ENCODE data around the gene REM2.
"Not testable (repeated sequence)": the region's sequence is repeated elsewhere in the genome, so short reads cannot be mapped to it uniquely, and the experiment has no call there.

REM2 gene

DNA sequence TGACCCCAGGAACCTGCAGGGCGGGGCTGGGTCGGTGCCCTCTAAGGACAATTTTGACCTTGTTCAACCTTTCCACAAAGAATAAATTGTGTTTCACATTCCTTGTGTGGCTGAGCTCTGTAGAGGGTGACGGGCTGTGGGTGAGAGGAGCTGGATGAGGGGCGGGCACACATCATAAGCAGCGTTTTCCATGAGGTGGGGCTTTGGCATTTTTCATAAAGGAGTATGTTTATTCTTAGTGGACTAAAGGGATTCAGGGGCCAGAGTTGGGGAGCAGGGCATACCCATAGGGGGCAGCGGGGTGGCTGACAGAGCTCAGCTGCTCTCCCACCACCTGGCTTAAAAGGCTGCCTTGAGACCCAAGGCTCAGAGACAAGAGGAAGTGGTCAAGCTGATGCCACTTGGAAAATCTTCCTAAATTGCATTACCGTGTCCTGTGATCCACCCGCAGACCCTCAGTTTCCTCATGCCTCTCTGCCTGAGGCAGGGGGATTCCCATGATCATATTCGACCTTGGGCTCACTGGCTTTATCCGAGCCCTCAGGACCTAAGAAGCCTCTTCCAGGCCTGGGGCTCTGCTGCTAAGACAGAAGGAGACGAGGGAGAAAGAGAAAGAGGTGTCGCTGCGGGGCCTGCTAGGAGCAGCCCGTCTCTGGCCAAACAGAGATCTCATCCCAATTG lies 35.2 kb upstream of the REM2 start:
- DNase-seq (ENCODE audit: extremely low spot score, insufficient read length, low read depth) = no peak
- no peak for FAIRE-seq

DNA sequence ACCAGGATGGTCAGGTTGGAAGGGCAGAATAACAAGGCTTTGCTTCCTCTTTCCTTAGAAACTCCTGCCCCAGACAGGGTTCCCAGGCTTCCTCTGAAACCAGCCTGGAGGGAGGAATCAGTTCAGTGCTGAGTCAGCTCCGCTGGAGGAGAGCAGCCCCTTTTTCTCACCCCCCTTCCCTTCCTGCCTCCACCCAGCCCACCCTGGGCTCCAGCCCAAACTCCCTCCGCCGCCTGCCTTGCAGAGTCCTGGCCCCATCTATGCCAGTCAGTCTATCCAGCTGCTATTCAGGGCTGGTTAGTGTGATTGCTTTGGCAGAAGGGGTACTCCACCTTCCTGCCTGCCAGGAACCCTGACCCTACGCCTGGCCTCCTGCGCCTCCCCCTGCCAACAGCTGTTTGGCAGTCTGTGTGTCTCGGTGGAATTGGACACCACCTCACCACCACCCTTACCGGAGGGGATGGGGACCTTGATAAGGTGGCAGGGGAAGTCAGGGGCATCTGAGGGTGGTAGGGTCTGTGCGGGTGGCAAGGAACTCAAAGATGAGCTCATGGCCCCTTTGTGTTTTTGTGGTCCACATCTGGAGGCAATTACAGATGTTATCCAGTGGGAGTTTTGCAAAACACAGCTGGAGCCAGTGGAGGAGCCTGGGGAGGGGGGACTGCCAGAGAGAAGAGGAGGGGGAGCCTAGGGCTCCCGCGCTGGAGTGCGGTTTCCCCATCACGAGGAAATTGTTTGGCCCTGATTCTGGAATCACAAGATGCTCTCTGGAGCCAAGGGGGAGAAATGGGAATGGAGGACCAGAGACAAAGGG lies 34.5 kb upstream of the REM2 start:
- DNase-seq (ENCODE audit: extremely low spot score, insufficient read length, low read depth) (no peak), FAIRE-seq (no peak)

DNA sequence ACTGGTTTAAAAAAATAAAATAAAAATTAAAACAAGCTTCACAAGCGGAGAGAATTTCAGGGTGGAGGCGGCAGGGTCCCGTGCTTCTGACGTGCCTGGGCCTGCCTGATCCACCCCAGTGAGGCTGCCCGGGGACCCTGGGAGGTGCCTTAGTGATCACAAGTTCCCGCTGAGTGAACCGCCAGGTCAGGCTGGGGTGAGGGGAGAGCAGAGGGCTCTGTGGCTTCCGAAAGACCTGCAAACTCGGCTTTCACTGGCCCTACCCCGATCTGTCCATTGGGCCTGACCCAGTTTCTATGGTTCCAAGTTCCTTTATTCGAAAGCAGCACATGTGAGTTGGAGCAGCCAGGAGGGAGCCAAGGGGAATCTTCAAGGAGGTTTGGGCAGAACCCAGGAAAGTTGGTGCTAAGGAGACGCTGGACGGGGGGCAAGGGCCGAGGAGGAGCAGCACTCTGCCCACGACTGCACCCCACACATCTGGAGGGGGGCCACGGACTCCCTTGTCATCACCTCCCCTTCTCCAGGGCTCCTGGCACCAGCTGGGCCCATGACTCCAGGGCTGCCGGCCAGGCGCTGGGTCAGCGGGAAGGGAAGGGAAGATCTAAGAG lies 33.7 kb upstream of the REM2 start:
- no peak for FAIRE-seq

DNA sequence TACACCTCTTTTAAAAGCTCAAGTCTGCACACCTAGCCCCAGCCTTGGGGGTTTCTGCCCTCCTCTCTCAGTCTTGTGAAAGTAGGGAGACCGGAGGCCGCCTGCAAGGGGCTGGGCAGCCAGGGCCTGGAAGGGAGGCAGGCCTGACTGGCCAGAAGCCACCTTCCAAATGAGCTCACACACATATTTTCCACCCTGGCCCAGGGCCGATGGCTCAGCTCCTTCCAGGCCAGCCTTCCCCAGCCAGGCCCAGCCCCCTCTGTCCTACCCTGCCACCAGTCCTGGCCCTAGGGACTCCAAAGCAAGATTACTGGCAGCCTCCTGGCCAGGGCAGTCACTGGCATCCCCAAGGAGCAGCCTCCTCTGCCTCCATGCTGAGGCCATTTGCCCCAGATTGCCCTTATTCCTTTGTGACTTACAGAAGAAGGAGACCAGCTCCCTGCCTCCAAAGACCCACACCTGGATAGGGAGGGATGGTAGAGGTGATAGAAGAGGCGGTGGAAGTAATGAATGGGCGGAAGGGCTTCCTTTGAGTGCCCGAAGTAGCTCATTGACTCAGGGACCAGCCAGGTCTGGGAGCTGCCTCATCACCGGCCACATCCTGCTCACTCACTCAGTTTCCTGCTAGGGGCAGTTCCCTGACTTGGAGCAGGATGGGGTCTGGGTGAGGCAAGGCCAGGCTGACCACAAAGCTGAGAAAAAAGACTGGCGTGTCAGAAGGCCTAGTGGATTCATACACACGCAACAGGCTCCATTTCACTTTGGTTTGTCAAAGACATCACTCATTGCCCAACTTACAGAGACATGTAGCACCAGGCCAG lies 31.9 kb upstream of the REM2 start:
- DNase-seq (ENCODE audit: extremely low spot score, insufficient read length, low read depth) = no peak
- no peak for FAIRE-seq

More for the DNA sequence above, 33.7 kb upstream of the REM2 start:
- no peak for DNase-seq (ENCODE audit: extremely low spot score, insufficient read length, low read depth)

DNA sequence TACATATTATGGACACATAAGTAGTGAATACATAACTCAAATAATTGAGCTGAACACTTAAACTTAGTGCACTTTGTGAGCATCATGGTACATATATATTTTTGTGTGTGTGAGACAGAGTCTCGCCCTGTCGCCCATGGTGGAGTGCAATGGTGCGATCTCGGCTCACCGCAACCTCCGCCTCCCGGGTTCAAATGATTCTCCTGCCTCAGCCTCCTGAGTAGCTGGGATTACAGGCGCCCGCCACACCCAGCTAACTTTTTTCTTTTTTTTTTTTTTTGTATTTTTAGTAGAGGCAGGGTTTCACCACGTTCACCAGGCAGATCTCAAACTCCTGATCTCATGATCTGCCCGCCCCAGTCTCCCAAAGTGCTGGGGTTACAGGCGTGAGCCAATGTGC lies 30.8 kb upstream of the REM2 start:
- not testable (repeated sequence) for DNase-seq (ENCODE audit: extremely low spot score, insufficient read length, low read depth); FAIRE-seq

DNA sequence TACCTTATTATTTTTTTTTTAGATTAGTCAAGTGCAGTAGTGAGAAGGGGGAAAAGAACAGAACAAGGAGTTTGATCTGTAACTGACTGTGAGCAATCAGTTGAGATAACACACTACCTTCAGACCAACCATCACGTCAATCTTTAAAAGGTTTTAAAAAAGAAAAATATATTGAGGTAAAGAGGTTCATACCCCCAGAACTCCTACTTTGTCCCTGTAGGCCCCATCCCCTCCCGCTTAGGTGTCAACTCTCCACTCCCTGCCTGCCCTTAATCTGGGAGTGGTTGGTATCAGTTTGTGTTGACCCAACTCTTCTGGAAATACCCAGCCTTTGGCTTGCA lies 30.5 kb upstream of the REM2 start:
- no peak for DNase-seq (ENCODE audit: extremely low spot score, insufficient read length, low read depth)
- FAIRE-seq = no peak

DNA sequence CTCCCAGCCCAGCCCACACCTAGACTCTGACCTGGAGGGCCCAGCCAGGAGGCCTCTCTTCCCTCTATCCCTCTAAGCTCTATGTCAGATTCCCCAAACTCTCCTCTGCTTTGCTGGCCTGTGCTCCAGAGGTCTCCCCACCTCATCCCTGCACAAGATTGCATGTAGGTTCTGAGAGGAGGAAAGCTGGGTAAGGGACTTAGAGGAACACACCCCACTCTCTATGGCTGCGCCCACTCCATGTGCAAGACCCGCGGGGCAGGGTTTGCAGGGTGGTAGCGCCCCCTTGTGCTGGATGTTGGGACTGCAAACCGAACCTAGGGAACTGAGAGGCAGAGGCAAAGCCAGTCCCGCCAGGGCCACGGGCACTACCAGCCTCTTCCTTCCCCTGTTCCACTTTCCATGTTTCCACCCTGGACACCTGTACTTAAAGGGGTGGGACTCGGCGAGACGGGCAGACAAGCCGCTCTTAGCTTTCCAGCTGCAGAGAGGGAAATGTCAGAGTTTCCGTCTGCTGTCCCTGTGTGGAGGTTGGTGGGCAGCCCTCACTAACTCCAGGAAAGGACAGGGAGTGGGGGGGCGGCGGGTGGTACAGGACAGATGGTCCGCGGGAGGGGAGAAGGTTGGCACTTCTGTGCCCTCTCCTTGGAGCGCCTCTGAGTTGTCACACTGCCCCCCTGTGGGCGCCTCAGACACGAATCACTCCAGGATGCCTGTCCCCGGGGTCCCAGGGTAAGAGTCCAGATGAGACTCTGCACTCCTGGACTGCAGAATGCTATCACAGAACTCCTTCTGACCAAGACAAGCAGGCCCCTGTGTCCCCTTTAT lies 29.9 kb upstream of the REM2 start:
- peak; percentile 84 for FAIRE-seq
- peak; percentile 71 for DNase-seq (ENCODE audit: extremely low spot score, insufficient read length, low read depth)

DNA sequence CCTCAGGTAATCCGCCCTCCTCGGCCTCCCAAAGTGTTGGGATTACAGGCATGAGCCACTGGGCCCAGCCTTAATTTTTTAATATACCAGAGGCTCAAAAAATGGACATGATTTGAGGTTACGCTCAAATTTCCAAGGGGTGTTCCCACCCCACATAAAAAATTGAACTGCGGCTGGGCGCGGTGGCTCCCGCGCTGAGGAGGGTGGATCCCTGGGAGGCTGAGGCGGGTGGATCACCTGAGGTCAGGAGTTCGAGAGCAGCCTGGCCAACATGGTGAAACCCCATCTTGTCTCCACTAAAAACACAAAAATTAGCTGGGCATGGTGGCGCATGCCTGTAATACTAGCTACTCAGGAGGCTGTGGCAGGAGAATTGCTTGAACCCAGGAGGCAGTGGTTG lies 28.7 kb upstream of the REM2 start:
- not testable (repeated sequence) for DNase-seq (ENCODE audit: extremely low spot score, insufficient read length, low read depth); FAIRE-seq

DNA sequence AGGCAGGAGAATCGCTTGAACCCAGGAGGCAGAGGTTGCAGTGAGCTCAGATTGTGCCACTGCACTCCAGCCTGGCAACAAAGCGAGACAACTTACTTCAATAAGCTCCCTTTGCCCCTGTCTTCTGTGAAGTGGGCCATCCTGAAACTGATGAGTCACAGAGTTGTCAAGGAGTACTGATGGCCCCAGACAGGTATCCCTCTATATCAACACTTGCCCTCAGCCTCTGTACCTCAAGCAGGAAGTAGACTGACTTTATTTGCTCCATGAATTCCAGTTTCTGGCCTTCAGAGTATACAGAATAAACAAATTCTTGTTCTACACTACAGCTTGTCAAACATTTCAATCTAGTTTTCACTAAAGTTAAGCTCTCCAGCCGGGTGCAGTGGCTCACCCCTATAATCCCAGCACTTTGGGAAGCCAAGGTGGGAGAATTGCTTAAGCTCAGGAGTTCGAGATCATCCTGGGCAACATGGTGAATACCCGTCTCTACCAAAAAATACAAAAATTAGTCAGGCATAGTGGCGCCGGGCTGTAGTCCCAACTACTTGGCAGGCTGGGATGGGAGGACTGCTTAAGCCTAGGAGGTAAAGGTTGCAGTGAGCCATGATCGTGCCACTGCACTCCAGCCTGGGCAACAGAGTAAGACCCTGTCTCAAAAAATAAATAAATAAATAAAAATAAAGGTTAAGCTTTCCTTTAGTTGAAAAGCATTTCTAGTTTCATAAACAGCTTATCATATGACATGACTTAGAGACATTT lies 27.9 kb upstream of the REM2 start:
- DNase-seq (ENCODE audit: extremely low spot score, insufficient read length, low read depth) = no peak
- no peak for FAIRE-seq

DNA sequence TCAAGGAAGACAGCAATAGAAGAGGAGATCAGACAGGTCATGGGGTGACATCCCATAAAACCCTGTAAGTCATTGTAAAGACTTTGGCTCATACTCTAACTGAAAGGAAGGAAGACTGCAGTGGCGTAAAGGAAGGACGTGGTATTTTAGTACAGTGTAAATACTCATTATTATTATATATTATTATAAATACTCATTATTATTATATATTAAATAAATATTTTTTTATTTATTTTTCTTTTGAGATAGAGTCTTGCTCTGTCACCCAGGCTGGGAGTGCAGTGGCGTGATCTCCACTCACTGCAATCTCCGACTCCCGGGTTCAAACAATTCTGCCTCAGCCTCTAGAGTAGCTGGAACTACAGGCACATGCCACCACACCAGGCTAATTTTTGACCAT lies 26.6 kb upstream of the REM2 start:
- DNase-seq (ENCODE audit: extremely low spot score, insufficient read length, low read depth) (no peak), FAIRE-seq (no peak)

DNA sequence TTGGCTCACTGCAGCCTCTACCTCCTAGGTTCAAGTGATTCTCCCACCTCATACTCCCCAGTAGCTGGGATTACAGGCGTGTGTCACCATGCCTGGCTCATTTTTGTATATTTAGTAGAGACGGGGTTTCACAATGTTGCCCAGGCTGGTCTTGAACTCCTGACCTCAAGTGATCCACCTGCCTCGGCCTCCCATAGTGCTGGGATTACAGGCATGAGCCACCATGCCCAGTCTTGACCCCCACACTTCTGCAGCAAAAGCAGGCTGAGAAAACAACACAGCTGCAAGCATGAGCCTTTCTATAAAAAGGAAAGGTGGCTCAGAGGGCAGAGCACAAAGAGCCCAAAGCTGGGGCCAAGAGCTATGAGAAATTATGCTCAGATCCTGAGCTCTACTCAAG lies 22.6 kb upstream of the REM2 start:
- FAIRE-seq; DNase-seq (ENCODE audit: extremely low spot score, insufficient read length, low read depth): not testable (repeated sequence)

DNA sequence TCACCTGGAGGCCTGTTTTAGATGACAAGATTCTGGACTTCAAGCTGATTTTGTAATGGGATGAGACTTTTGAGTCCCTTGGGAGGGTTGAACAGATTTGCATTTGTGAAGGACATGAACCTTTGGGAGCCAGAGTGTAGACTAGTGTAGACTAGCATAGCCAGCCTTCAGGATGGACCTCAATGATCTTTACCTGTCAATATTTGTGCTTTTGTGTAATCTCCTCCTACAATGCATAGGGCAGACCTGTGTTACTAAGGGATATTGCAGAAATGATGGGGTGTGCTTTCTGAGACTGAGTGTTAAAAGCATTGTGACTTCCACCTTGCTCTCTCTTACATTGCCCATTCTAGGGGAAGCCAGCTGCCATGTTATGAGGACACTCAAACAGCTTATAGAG lies 21.4 kb upstream of the REM2 start:
- DNase-seq (ENCODE audit: extremely low spot score, insufficient read length, low read depth) (no peak), FAIRE-seq (no peak)

DNA sequence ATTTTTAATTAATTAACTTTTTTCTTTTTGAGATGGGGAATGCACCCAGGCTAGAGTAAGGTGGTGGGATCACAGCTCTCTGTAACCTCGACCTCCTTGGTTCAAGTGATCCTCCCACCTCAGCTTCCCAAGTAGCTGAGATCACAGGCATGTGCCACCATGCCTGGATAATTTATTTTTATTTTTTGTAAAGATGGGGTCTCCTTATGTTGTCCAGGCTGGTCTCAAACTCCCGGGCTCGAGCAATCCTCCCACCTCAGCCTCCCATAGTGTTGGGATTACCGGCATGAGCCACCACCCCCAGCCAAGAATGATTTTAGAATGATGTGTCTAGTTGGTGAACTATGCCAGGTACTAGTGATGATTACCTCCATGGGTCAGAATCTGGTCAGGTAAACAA lies 18.0 kb upstream of the REM2 start:
- DNase-seq (ENCODE audit: extremely low spot score, insufficient read length, low read depth) = no peak
- FAIRE-seq = no peak

DNA sequence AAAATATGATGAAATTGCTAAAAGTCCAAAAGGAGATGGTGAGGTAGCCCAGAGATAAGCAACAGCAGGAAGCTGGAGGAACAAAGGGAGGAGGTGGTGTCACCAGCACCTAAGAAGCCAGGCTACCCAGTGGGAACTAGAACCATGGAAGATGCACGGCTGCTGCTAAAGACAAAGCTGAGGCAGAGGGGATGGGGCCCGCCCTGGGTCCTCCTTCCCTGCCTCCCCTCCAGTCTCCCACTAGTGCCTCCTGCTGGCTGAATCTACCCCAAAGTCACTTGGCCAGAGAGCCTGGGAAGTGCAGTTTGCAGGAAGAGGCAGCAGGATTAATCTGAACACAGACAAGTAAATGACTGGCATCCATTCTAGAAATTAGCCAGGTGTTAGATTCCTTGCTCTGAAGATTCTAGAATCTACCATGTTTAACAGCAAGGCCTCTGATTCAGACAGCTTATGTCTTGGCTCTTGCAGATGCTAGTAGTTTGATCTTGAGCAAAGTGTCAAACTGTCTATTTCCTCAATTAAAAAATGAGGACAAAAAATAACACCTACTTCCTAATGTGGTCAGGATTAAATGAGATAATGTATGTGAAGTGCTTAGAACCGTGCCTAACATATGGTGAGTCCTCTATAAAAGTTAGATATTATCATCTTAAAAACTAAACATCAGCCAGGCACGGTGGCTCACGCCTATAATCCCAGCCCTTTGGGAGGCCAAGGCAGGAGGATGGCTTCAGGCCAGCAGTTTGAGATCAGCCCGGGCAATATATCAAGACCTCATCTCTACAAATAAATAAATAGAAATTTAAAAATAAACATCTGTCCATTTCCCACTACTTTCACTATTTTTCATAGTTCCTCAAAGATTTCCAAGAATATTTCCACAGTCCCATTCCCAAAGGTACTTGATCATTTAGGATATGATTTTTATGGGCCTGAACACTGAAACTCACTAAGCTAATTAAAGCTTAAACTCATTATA lies 17.3 kb upstream of the REM2 start:
- FAIRE-seq (no peak), DNase-seq (ENCODE audit: extremely low spot score, insufficient read length, low read depth) (no peak)

DNA sequence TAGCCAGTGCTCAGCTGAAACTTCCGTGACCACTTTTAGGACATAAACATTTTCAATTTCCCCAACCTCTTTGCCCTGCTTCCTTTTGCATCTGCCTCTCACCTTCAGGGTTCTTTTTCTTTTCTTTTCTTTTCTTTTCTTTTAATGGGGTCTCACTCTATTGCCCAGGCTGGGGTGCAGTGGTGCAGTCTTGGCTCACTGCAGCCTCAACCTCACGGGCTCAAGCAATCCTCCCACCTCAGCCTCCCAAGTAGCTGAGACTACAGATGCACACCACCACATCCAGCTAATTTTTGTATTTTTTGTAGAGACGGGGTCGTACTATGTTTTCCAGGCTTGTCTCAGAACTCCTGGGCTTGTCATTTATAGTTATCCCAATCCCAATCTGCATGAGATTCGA lies 16.1 kb upstream of the REM2 start:
- no peak for DNase-seq (ENCODE audit: extremely low spot score, insufficient read length, low read depth)
- FAIRE-seq = no peak

DNA sequence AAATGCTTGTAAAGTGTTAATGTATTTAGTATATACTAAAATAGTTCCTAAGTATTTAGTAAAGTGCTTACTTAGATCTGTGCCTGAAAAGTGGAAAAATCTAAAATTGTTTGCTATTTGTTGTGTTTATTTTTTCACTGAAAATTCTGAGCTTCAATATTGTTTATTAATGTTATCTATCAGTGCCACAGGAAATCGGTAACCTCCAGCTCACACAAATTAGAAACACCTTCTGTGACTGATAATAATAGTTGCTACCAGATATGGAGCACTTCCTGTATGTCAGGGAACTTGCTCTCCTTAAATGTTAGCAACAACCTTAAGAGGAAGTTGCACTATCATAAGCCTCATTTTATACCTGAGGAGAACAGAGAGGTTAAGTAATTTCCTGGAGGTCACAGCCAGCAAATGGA lies 12.2 kb upstream of the REM2 start:
- DNase-seq (ENCODE audit: extremely low spot score, insufficient read length, low read depth) = no peak
- FAIRE-seq = no peak

DNA sequence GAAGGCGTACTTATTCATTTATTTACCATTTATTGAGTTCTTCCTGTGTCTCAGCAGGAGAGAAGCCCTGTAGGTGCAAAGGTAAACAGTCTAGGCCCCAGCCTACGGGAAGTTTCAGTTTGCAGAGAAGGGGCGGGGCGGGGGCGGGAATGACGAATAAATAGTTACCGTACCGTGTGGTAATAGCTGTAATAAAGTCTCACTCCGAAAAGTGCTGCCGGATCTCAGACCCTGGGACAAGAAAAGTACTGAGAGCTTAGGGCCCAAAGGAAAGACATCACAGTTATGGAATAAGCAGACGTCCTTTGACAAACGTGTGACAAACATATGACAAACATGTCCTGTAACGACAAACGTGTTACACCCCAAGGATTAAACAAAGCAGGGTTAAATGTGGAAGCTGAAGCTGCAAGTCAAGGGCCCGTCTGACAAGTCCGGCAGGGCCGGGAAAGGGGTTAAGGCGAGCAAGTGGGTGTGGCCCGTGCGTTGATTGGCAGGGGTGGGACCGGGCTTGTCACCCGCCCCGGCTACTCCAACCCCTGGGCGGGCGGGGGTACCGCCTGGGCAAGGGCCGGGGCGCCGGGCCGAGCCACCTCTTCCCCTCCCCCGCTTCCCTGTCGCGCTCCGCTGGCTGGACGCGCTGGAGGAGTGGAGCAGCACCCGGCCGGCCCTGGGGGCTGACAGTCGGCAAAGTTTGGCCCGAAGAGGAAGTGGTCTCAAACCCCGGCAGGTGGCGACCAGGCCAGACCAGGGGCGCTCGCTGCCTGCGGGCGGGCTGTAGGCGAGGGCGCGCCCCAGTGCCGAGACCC lies 11.6 kb upstream of the REM2 start, which contains the start of gene LRP10:
Gene LRP10 (plus strand): TSS at position 517 of the 809 bp plus-strand sequence. CDS start 564 bp downstream, outside the sequence.
- DNase-seq (ENCODE audit: extremely low spot score, insufficient read length, low read depth) = peak; percentile 59
- FAIRE-seq = peak; percentile 68
